ENCODE measurements around the gene DCAF11.

Gene DCAF11

GRCh38 chr14:24114532-24115421, at the start of gene DCAF11, which contains the start of gene NRL:
DCAF11 (plus strand) TSS chr14:24114777; CDS start chr14:24115595, 818 bp downstream.
NRL (minus strand) TSS chr14:24114949; CDS start chr14:24082848, 32,101 bp downstream.
- DNase-seq: peak; percentile 100

- DNase-seq: no peak
Observed at GRCh38 chr14:24064856-24065255, 49.7 kb upstream of the DCAF11 start.

- DNase-seq: no peak
Observed at GRCh38 chr14:24065408-24065807, 49.2 kb upstream of the DCAF11 start.

- no peak for DNase-seq
Observed at GRCh38 chr14:24066496-24067132, 48.0 kb upstream of the DCAF11 start.

GRCh38 chr14:24067133-24068082, 47.2 kb upstream of the DCAF11 start:
- DNase-seq: no peak

- DNase-seq: no peak
Observed at GRCh38 chr14:24068711-24069410, 45.7 kb upstream of the DCAF11 start.

- DNase-seq: no peak
Observed at GRCh38 chr14:24069411-24069735, 45.2 kb upstream of the DCAF11 start.

GRCh38 chr14:24070285-24071143, 44.1 kb upstream of the DCAF11 start:
- peak; percentile 42 to 85 (median 73) for DNase-seq

GRCh38 chr14:24071144-24071697, 43.4 kb upstream of the DCAF11 start, which contains the start of gene CPNE6:
CPNE6 (plus strand) TSS chr14:24071562; CDS start chr14:24072937, 1,375 bp downstream.
- DNase-seq: no peak

GRCh38 chr14:24071836-24072430, 42.6 kb upstream of the DCAF11 start:
- no peak for DNase-seq

GRCh38 chr14:24072436-24072835, 42.1 kb upstream of the DCAF11 start:
- no peak for DNase-seq

GRCh38 chr14:24072881-24073877, 41.4 kb upstream of the DCAF11 start:
- DNase-seq: peak in 1 of 3 experiments; percentile 7

GRCh38 chr14:24074625-24075484, 39.7 kb upstream of the DCAF11 start:
- peak in 1 of 3 experiments; percentile 22 for DNase-seq

GRCh38 chr14:24075485-24076301, 38.9 kb upstream of the DCAF11 start:
- DNase-seq: peak in 2 of 3 experiments; percentile 14 to 15

GRCh38 chr14:24076302-24076601, 38.3 kb upstream of the DCAF11 start:
- no peak for DNase-seq

- no peak for DNase-seq
Observed at GRCh38 chr14:24077086-24077485, 37.5 kb upstream of the DCAF11 start.

GRCh38 chr14:24078146-24078545, 36.4 kb upstream of the DCAF11 start:
- DNase-seq: peak in 2 of 3 experiments; percentile 95 to 99

Data from NCI-H1417 (cell line).